Posterior cingulate gyrus (tissue), 11 donors: Measurements from ENCODE around the gene CCDC106.

Experiments used
- DNase-seq, 10 donors: peaks; one replicate each; pipeline versions ENCODE4 v3.0.0 to v3.0.0-alpha.2; 2020 to 2021; ENCODE audit warnings: mixed read lengths in 3 of 10
- intact Hi-C: fragments of 100-400 bp; cut with DNase I; formaldehyde crosslinking; loops from one replicate; pipeline ENCODE4 v1.15.1; 2023

The CCDC106 gene

GRCh38 chr19:55648585-55649267 lies 714 bp downstream of the CCDC106 start:
- intact Hi-C loops: no loop called here

GRCh38 chr19:55649268-55650125 lies 1.5 kb downstream of the CCDC106 start:
- DNase-seq: peak in 2 of 10 donors; percentile 54 to 62
- intact Hi-C loops: no loop called here

More at GRCh38 chr19:55648585-55649267, 714 bp downstream of the CCDC106 start:
- peak in 2 of 10 donors; percentile 48 to 67 for DNase-seq

- DNase-seq: peak in 2 of 10 donors; percentile 37 to 75
- intact Hi-C loops: no loop called here
Measured at GRCh38 chr19:55650126-55650557, 2.1 kb downstream of the CCDC106 start.

GRCh38 chr19:55650602-55651230 lies 2.7 kb downstream of the CCDC106 start:
- intact Hi-C loops: no loop called here
- DNase-seq: peak in 1 of 10 donors; percentile 32

- intact Hi-C loops: no loop called here
- DNase-seq: peak in 2 of 10 donors; percentile 62
Measured at GRCh38 chr19:55651236-55651635, 3.2 kb downstream of the CCDC106 start.

GRCh38 chr19:55652311-55653128 lies 4.5 kb downstream of the CCDC106 start:
- peak in 1 of 10 donors; percentile 67 for DNase-seq
- intact Hi-C loops: no loop called here

- DNase-seq: peak; percentile 95 to 99 (median 97)
- intact Hi-C loops: no loop called here
Measured at GRCh38 chr19:55653651-55654322, 5.8 kb downstream of the CCDC106 start.

GRCh38 chr19:55654323-55654867 lies 6.4 kb downstream of the CCDC106 start:
- DNase-seq: peak; percentile 93 to 100 (median 98)
- intact Hi-C loops: no loop called here

- intact Hi-C loops: no loop called here
- DNase-seq: peak; percentile 88 to 99 (median 94)
Measured at GRCh38 chr19:55654868-55655647, 7.0 kb downstream of the CCDC106 start, which contains the start of gene U2AF2. U2AF2 (plus strand) TSS chr19:55655035; CDS start chr19:55655105, 70 bp downstream.

GRCh38 chr19:55655648-55656040 lies 7.6 kb downstream of the CCDC106 start:
- no peak for DNase-seq
- intact Hi-C loops: no loop called here

GRCh38 chr19:55656552-55656951 lies 8.5 kb downstream of the CCDC106 start:
- intact Hi-C loops: no loop called here
- no peak for DNase-seq

GRCh38 chr19:55656988-55657747 lies 9.2 kb downstream of the CCDC106 start:
- peak in 1 of 10 donors; percentile 61 for DNase-seq
- intact Hi-C loops: no loop called here

- no peak for DNase-seq
- intact Hi-C loops: no loop called here
Measured at GRCh38 chr19:55658846-55659459, 10.9 kb downstream of the CCDC106 start.

- intact Hi-C loops: no loop called here
- no peak for DNase-seq
Measured at GRCh38 chr19:55659822-55660221, 11.8 kb downstream of the CCDC106 start.

- DNase-seq: no peak
- intact Hi-C loops: no loop called here
Measured at GRCh38 chr19:55660404-55660803, 12.4 kb downstream of the CCDC106 start.

- no peak for DNase-seq
- intact Hi-C loops: no loop called here
Measured at GRCh38 chr19:55660991-55661390, 13.0 kb downstream of the CCDC106 start.

- intact Hi-C loops: no loop called here
- no peak for DNase-seq
Measured at GRCh38 chr19:55661826-55662225, 13.8 kb downstream of the CCDC106 start.
